Nephron progenitor cell (in vitro differentiated cells): ENCODE measurements around the gene FUT3.

Source experiments
- DNase-seq: peaks from one replicate; pipeline ENCODE4 v3.0.0; 2021
- H3K27ac Mint-ChIP-seq: 2 replicates; pipeline ENCODE4 v1.8.0; 2021; ENCODE audit warnings: mild to moderate bottlenecking, moderate library complexity, mixed read lengths
- H3K27me3 Mint-ChIP-seq: 2 replicates; pipeline ENCODE4 v1.8.0; 2021; ENCODE audit warnings: mild to moderate bottlenecking, low read depth, mixed read lengths; ENCODE audit not compliant: poor library complexity
- H3K36me3 Mint-ChIP-seq: 2 replicates; pipeline ENCODE4 v1.8.0; 2021; ENCODE audit warnings: low read depth, mixed read lengths
- H3K4me1 Mint-ChIP-seq: 2 replicates; pipeline ENCODE4 v1.8.0; 2021; ENCODE audit warnings: mixed read lengths
- H3K4me3 Mint-ChIP-seq: 2 replicates; pipeline ENCODE4 v1.8.0; 2021; ENCODE audit warnings: mild to moderate bottlenecking, moderate library complexity, mixed read lengths
- H3K9me3 Mint-ChIP-seq: 2 replicates; pipeline ENCODE4 v1.8.0; 2021; ENCODE audit warnings: mild to moderate bottlenecking, moderate library complexity, mixed read lengths
- CTCF ChIP-seq: fragments of 200-600 bp; sonication (generic); IDR thresholded peaks from 2 replicates; pipeline ENCODE4 v1.5.0; 2021; ENCODE audit warnings: antibody characterized with exemption

The FUT3 gene

GRCh38 chr19:5825178-5825577, 26.1 kb downstream of the FUT3 start:
- Mint-ChIP-seq H3K27me3 (peaks cover 9% of the 10 kb centered on the region), H3K27ac (no peak overlapping the region), H3K4me1 (peaks cover 17% of the 10 kb centered on the region), H3K9me3 (no peaks in the 10 kb centered on the region), H3K4me3 (no peak overlapping the region), H3K36me3 (no peaks in the 10 kb centered on the region)
- TF ChIP-seq CTCF: no peak
- no peak for DNase-seq

DNA sequence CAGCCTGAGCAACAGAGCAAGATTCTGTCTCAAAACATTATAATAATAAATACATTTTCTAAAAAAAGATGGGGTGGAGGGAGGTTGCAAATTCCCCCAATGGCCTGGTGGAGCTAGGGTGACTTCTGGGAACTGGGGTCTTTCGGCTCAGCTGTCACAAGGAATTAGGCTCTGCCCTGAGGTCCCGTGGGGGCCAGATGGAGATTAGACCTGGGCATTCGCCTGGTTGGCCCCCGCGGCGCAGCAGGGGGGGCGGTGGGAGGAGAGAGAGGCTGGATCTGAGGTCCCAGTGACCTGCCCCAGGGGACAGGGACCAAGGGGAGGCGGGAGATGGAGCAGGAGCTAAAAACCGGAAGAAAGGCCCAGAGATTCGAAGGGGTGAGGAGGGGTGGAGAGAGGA, 26.5 kb downstream of the FUT3 start:
- H3K27me3 Mint-ChIP-seq: peaks cover 6% of the 10 kb centered on the region
- no peak for DNase-seq
- H3K36me3 Mint-ChIP-seq: no peaks in the 10 kb centered on the region
- no peak overlapping the region for H3K4me3 Mint-ChIP-seq
- no peak for TF ChIP-seq CTCF
- H3K27ac Mint-ChIP-seq: no peak overlapping the region
- H3K9me3 Mint-ChIP-seq: no peaks in the 10 kb centered on the region
- H3K4me1 Mint-ChIP-seq: peaks cover 14% of the 10 kb centered on the region

- no peaks in the 10 kb centered on the region for H3K36me3 Mint-ChIP-seq
- TF ChIP-seq CTCF: no peak
- no peak overlapping the region for H3K4me3 Mint-ChIP-seq
- no peak for DNase-seq
- peaks cover 14% of the 10 kb centered on the region for H3K4me1 Mint-ChIP-seq
- H3K9me3 Mint-ChIP-seq: no peaks in the 10 kb centered on the region
- H3K27me3 Mint-ChIP-seq: peaks cover 7% of the 10 kb centered on the region
- no peak overlapping the region for H3K27ac Mint-ChIP-seq
Observed at GRCh38 chr19:5823579-5824281, 27.5 kb downstream of the FUT3 start.

DNA sequence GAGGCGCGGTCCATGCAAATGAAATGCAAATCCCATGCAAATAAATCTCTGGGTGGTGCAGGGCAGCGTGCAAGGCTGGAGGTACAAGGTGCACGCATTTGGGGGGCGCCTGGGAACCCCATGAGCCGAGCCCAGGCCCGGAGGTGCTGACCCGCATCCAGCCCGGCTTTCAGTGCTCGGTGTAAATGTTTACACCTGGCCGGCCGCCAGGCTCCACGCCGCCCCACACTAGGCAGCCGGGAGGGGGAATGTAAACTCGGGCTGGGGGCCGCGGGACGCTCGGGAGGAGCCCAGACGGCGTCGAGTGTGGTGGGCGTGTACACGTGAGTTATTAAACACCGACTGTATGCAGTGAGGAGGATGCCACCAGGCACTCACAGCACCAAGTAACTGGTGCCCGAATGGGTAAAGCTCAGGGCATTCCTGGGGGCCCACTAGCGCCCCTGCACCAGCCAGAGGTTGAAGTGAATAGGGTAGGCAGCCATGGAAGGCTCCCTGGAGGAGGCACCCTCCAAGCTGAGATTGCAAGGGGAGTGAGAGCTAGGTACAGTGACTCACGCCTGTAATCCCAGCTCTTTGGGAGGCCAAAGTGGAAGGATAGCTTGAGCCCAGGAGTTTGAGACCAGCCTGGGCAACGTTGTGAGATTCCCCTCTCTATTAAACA, 28.9 kb downstream of the FUT3 start:
- peaks cover 13% of the 10 kb centered on the region for H3K4me1 Mint-ChIP-seq
- no peak overlapping the region for H3K4me3 Mint-ChIP-seq
- no peak overlapping the region for H3K27ac Mint-ChIP-seq
- TF ChIP-seq CTCF: no peak
- no peak for DNase-seq
- no peaks in the 10 kb centered on the region for H3K36me3 Mint-ChIP-seq
- peaks cover 7% of the 10 kb centered on the region for H3K27me3 Mint-ChIP-seq
- no peaks in the 10 kb centered on the region for H3K9me3 Mint-ChIP-seq

DNA sequence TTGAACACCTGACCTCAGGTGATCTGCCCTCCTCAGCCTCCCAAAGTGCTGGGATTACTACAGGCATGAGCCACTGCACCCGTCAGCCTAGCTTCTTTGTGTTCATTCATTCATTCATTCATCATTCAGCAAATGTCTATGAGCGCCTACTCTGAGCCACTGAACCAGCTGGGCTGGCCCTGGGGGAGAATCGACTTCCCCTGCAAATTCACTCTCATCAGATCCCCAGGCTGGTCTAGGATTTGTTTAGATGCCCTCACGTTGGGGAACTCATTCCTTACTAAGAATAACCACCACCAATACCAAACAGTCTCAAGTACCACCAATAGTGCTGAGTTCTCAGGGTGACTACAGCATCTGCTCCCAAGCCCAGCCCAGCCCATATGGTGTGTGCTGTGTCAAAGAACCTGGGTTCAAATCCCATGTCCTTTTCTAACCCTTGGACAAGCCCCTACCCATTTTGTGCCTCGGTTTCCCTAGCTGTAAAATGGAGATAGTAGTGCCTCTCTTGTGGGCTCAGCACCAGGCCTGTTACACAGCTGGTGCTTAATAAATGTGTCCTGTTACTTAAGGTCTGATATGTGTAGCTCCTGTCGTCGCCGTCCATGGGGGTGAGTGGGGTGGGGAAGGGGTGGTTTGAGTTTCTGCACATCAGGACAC, 29.6 kb downstream of the FUT3 start:
- peaks cover 10% of the 10 kb centered on the region for H3K27me3 Mint-ChIP-seq
- H3K27ac Mint-ChIP-seq: no peak overlapping the region
- H3K9me3 Mint-ChIP-seq: no peaks in the 10 kb centered on the region
- DNase-seq: no peak
- H3K4me3 Mint-ChIP-seq: no peak overlapping the region
- TF ChIP-seq CTCF: no peak
- H3K4me1 Mint-ChIP-seq: peaks cover 6% of the 10 kb centered on the region
- H3K36me3 Mint-ChIP-seq: no peaks in the 10 kb centered on the region
